ENCODE results near the gene CLP1. TPM values are rescaled to one million over a fixed set of nuclear protein-coding genes. Genes with fewer than 3 reads are reported as not detected.

Gene CLP1
- total RNA-seq, 1 donor from 2014 or later: 31.1 TPM

GRCh38 chr11:57644748-57645688 is 12.5 kb upstream of the CLP1 start:
- Mint-ChIP-seq H3K27ac (ENCODE audit: unreplicated experiment) (no peak overlapping the region), H3K27me3 (ENCODE audit: unreplicated experiment) (peaks cover 39% of the 10 kb centered on the region), H3K36me3 (ENCODE audit: low read depth, unreplicated experiment) (peaks cover 12% of the 10 kb centered on the region), H3K4me3 (ENCODE audit: unreplicated experiment) (no peak overlapping the region), H3K9me3 (ENCODE audit: unreplicated experiment) (no peaks in the 10 kb centered on the region), H3K4me1 (ENCODE audit: unreplicated experiment) (peaks cover 91% of the 10 kb centered on the region)
- DNase-seq (ENCODE audit: low spot score): peak; percentile 82
- peak; percentile 85 for TF ChIP-seq CTCF (IDR thresholded peaks at IDR 0.05; ENCODE audit: unreplicated experiment)

GRCh38 chr11:57645689-57646085 is 11.9 kb upstream of the CLP1 start:
- peak overlapping the region; percentile 79 for H3K4me3 Mint-ChIP-seq (ENCODE audit: unreplicated experiment)
- H3K27me3 Mint-ChIP-seq (ENCODE audit: unreplicated experiment): peaks cover 37% of the 10 kb centered on the region
- no peak for DNase-seq (ENCODE audit: low spot score)
- no peak overlapping the region for H3K27ac Mint-ChIP-seq (ENCODE audit: unreplicated experiment)
- H3K36me3 Mint-ChIP-seq (ENCODE audit: low read depth, unreplicated experiment): peaks cover 12% of the 10 kb centered on the region
- TF ChIP-seq CTCF (IDR thresholded peaks at IDR 0.05; ENCODE audit: unreplicated experiment): no peak
- no peaks in the 10 kb centered on the region for H3K9me3 Mint-ChIP-seq (ENCODE audit: unreplicated experiment)
- peaks cover 87% of the 10 kb centered on the region for H3K4me1 Mint-ChIP-seq (ENCODE audit: unreplicated experiment)

GRCh38 chr11:57646194-57646798 is 11.3 kb upstream of the CLP1 start:
- Mint-ChIP-seq H3K4me1 (ENCODE audit: unreplicated experiment) (peaks cover 84% of the 10 kb centered on the region), H3K36me3 (ENCODE audit: low read depth, unreplicated experiment) (peaks cover 6% of the 10 kb centered on the region), H3K27ac (ENCODE audit: unreplicated experiment) (peak overlapping the region; percentile 78), H3K4me3 (ENCODE audit: unreplicated experiment) (peak overlapping the region; percentile 79), H3K9me3 (ENCODE audit: unreplicated experiment) (no peaks in the 10 kb centered on the region), H3K27me3 (ENCODE audit: unreplicated experiment) (peaks cover 35% of the 10 kb centered on the region)
- TF ChIP-seq CTCF (IDR thresholded peaks at IDR 0.05; ENCODE audit: unreplicated experiment): no peak
- DNase-seq (ENCODE audit: low spot score): no peak

- Mint-ChIP-seq H3K36me3 (ENCODE audit: low read depth, unreplicated experiment) (peaks cover 3% of the 10 kb centered on the region), H3K9me3 (ENCODE audit: unreplicated experiment) (no peaks in the 10 kb centered on the region), H3K27ac (ENCODE audit: unreplicated experiment) (no peak overlapping the region), H3K27me3 (ENCODE audit: unreplicated experiment) (peaks cover 34% of the 10 kb centered on the region), H3K4me3 (ENCODE audit: unreplicated experiment) (no peak overlapping the region), H3K4me1 (ENCODE audit: unreplicated experiment) (peaks cover 80% of the 10 kb centered on the region)
- no peak for TF ChIP-seq CTCF (IDR thresholded peaks at IDR 0.05; ENCODE audit: unreplicated experiment)
- DNase-seq (ENCODE audit: low spot score): no peak
These were observed 10.7 kb upstream of the CLP1 start for GRCh38 chr11:57646799-57647303.

All from endothelial cell (in vitro differentiated cells).